HEK293 (cell line): ENCODE measurements around the gene PDPK1.

Experiments
- BCL11A ChIP-seq: fragments of 450-650 bp; formaldehyde crosslinking; IDR thresholded peaks from 2 replicates; pipeline ENCODE4 v1.5.1; 2016; ENCODE audit warnings: low read depth, missing biosample characterization, missing genetic modification characterization
- KLF16 ChIP-seq: fragments of 450-650 bp; formaldehyde crosslinking; IDR thresholded peaks from 2 replicates; pipeline ENCODE4 v1.5.1; 2017; ENCODE audit warnings: missing biosample characterization, missing genetic modification characterization
- KLF8 ChIP-seq: fragments of 450-650 bp; formaldehyde crosslinking; IDR thresholded peaks from 2 replicates; pipeline ENCODE4 v1.5.1; 2016; ENCODE audit warnings: missing biosample characterization, missing genetic modification characterization
- MEIS1 ChIP-seq: sonication (generic); formaldehyde crosslinking; IDR thresholded peaks from 2 replicates; pipeline ENCODE4 v1.8.1; 2022; ENCODE audit warnings: missing genetic modification reagents, mild to moderate bottlenecking, borderline replicate concordance
- SALL2 ChIP-seq: fragments of 450-650 bp; formaldehyde crosslinking; IDR thresholded peaks from 2 replicates; pipeline ENCODE4 v1.5.0; 2017; ENCODE audit warnings: missing biosample characterization, mild to moderate bottlenecking, missing genetic modification characterization, borderline replicate concordance
- ZFP3 ChIP-seq: fragments of 450-650 bp; formaldehyde crosslinking; IDR thresholded peaks from 2 replicates; pipeline ENCODE4 v1.5.1; 2016; ENCODE audit warnings: low read depth, missing biosample characterization, missing genetic modification characterization
- ZFP69B ChIP-seq: fragments of 450-650 bp; formaldehyde crosslinking; IDR thresholded peaks from 2 replicates; pipeline ENCODE4 v1.5.1; 2016; ENCODE audit warnings: missing biosample characterization, missing genetic modification characterization
- ZNF24 ChIP-seq: fragments of 450-650 bp; formaldehyde crosslinking; IDR thresholded peaks from 2 replicates; pipeline ENCODE4 v1.5.1; 2016; ENCODE audit warnings: missing biosample characterization, missing genetic modification characterization
- ZNF248 ChIP-seq: fragments of 450-650 bp; formaldehyde crosslinking; IDR thresholded peaks from 2 replicates; pipeline ENCODE4 v1.5.1; 2017; ENCODE audit warnings: missing biosample characterization, missing genetic modification characterization
- ZNF394 ChIP-seq: fragments of 450-650 bp; formaldehyde crosslinking; IDR thresholded peaks from 2 replicates; pipeline ENCODE4 v1.5.1; 2016; ENCODE audit warnings: missing biosample characterization, missing genetic modification characterization, mild to moderate bottlenecking, moderate library complexity, borderline replicate concordance
- ZNF426 ChIP-seq: fragments of 450-650 bp; formaldehyde crosslinking; IDR thresholded peaks from 2 replicates; pipeline ENCODE4 v1.5.1; 2017; ENCODE audit warnings: missing biosample characterization, missing genetic modification characterization, mild to moderate bottlenecking, inconsistent platforms, moderate library complexity
- ZNF501 ChIP-seq: fragments of 450-650 bp; formaldehyde crosslinking; IDR thresholded peaks from 2 replicates; pipeline ENCODE4 v1.5.1; 2016; ENCODE audit warnings: missing biosample characterization, missing genetic modification characterization
- ZNF521 ChIP-seq: fragments of 450-650 bp; formaldehyde crosslinking; IDR thresholded peaks from 2 replicates; pipeline ENCODE4 v1.5.1; 2017; ENCODE audit warnings: missing biosample characterization, mild to moderate bottlenecking, missing genetic modification characterization
- ZNF623 ChIP-seq: fragments of 450-650 bp; formaldehyde crosslinking; IDR thresholded peaks from 2 replicates; pipeline ENCODE4 v1.5.1; 2016; ENCODE audit warnings: missing biosample characterization, missing genetic modification characterization
- ZNF830 ChIP-seq: fragments of 450-650 bp; IDR thresholded peaks from 2 replicates; pipeline ENCODE4 v1.5.0; 2018; ENCODE audit warnings: missing biosample characterization, missing genetic modification characterization, low read depth, mild to moderate bottlenecking, moderate library complexity
- TF ChIP-seq, protein P1 (sequence below): fragments of 450-650 bp; formaldehyde crosslinking; IDR thresholded peaks from 2 replicates; pipeline ENCODE4 v1.5.1; 2016; ENCODE audit warnings: missing biosample characterization, missing genetic modification characterization
- TF ChIP-seq, protein P2 (sequence below): fragments of 450-650 bp; formaldehyde crosslinking; IDR thresholded peaks from 2 replicates; pipeline ENCODE4 v1.5.1; 2016; ENCODE audit warnings: missing biosample characterization, missing genetic modification characterization, borderline replicate concordance
- TF ChIP-seq, protein P3 (sequence below): fragments of 450-650 bp; formaldehyde crosslinking; conservative IDR thresholded peaks from 2 replicates; pipeline ENCODE4 v1.5.1; 2016; ENCODE audit warnings: low read depth, missing biosample characterization, missing genetic modification characterization
- TF ChIP-seq, protein P4 (sequence below): fragments of 450-650 bp; formaldehyde crosslinking; IDR thresholded peaks from 2 replicates; pipeline ENCODE4 v1.5.1; 2016; ENCODE audit warnings: missing biosample characterization, missing genetic modification characterization
- TF ChIP-seq, protein P5 (sequence below): fragments of 450-650 bp; formaldehyde crosslinking; IDR thresholded peaks from 2 replicates; pipeline ENCODE4 v1.5.1; 2016; ENCODE audit warnings: missing biosample characterization, missing genetic modification characterization
- TF ChIP-seq, protein P6 (sequence below): fragments of 450-650 bp; formaldehyde crosslinking; IDR thresholded peaks from 2 replicates; pipeline ENCODE4 v1.5.1; 2016; ENCODE audit warnings: missing biosample characterization, missing genetic modification characterization

The PDPK1 gene

DNA sequence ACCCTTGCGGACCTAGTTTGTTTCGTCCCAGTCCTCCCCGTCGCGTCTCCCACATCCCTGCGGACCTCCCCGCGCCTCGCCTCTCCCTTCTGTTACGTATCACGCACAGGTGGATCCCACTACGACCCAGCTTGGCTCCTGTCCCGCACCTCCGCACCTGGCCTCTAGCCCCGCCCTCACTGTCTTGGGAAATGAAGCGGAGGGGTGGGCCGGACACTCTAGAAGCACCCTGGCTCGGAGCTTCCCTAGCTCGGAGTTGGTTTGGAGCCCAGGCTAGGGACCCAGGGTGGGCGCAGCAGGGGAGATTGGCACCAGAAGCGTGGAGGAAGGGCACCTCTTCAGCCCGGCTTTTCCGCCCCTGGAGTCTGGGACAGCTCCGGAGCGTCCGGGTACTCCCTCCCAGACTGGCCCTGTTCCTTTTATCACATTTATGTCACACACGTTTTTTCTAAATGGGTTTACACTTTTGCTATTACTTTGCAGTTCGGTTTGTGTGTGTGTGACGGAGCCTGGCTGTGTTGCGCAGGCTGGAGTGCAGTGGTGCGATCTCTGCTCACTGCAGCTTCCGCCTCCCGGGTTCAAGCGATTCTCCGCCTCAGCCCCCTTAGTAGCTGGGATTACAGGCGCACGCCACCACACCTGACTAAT is 5.2 kb upstream of the PDPK1 start (continued):
- TF ChIP-seq, protein P1, sequence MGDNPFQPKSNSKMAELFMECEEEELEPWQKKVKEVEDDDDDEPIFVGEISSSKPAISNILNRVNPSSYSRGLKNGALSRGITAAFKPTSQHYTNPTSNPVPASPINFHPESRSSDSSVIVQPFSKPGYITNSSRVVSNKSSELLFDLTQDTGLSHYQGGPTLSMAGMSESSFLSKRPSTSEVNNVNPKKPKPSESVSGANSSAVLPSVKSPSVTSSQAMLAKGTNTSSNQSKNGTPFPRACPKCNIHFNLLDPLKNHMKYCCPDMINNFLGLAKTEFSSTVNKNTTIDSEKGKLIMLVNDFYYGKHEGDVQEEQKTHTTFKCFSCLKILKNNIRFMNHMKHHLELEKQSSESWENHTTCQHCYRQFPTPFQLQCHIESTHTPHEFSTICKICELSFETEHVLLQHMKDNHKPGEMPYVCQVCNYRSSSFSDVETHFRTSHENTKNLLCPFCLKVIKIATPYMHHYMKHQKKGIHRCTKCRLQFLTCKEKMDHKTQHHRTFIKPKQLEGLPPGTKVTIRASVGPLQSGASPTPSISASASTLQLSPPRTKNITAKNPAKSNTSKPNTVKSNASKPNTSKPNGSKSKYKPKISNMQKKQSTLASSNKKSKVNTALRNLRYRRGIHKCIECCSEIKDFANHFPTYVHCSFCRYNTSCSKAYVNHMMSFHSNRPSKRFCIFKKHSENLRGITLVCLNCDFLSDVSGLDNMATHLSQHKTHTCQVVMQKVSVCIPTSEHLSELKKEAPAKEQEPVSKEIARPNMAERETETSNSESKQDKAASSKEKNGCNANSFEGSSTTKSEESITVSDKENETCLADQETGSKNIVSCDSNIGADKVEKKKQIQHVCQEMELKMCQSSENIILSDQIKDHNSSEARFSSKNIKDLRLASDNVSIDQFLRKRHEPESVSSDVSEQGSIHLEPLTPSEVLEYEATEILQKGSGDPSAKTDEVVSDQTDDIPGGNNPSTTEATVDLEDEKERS = no peak
- TF ChIP-seq ZNF24 (0 out of 2 replicates have a peak, but pooled peaks have one; percentile 16), ZFP3 (tag by site-specific recombination) (no peak; the same call in 1 of the 2 replicates), ZNF501 (tag by site-specific recombination) (0 out of 2 replicates have a peak, but pooled peaks have one; percentile 15), ZNF248 (tag by site-specific recombination) (no peak), ZNF426 (tag by site-specific recombination) (no peak), ZNF521 (no peak), SALL2 (no peak), MEIS1 (no peak), ZNF394 (tag by site-specific recombination) (peak; percentile 40; the same call in 1 of the 2 replicates), BCL11A (tag by site-specific recombination) (no peak), ZFP69B (tag by site-specific recombination) (0 out of 2 replicates have a peak, but pooled peaks have one; percentile 48), ZNF623 (tag by site-specific recombination) (no peak), KLF8 (peak; percentile 71; the same call in 1 of the 2 replicates), ZNF830 (tag by site-specific recombination) (no peak), KLF16 (tag by site-specific recombination) (no peak)
- TF ChIP-seq, protein P2, sequence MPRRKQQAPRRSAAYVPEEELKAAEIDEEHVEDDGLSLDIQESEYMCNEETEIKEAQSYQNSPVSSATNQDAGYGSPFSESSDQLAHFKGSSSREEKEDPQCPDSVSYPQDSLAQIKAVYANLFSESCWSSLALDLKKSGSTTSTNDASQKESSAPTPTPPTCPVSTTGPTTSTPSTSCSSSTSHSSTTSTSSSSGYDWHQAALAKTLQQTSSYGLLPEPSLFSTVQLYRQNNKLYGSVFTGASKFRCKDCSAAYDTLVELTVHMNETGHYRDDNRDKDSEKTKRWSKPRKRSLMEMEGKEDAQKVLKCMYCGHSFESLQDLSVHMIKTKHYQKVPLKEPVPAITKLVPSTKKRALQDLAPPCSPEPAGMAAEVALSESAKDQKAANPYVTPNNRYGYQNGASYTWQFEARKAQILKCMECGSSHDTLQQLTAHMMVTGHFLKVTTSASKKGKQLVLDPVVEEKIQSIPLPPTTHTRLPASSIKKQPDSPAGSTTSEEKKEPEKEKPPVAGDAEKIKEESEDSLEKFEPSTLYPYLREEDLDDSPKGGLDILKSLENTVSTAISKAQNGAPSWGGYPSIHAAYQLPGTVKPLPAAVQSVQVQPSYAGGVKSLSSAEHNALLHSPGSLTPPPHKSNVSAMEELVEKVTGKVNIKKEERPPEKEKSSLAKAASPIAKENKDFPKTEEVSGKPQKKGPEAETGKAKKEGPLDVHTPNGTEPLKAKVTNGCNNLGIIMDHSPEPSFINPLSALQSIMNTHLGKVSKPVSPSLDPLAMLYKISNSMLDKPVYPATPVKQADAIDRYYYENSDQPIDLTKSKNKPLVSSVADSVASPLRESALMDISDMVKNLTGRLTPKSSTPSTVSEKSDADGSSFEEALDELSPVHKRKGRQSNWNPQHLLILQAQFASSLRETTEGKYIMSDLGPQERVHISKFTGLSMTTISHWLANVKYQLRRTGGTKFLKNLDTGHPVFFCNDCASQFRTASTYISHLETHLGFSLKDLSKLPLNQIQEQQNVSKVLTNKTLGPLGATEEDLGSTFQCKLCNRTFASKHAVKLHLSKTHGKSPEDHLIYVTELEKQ (tag by site-specific recombination) = no peak
- TF ChIP-seq, protein P3, sequence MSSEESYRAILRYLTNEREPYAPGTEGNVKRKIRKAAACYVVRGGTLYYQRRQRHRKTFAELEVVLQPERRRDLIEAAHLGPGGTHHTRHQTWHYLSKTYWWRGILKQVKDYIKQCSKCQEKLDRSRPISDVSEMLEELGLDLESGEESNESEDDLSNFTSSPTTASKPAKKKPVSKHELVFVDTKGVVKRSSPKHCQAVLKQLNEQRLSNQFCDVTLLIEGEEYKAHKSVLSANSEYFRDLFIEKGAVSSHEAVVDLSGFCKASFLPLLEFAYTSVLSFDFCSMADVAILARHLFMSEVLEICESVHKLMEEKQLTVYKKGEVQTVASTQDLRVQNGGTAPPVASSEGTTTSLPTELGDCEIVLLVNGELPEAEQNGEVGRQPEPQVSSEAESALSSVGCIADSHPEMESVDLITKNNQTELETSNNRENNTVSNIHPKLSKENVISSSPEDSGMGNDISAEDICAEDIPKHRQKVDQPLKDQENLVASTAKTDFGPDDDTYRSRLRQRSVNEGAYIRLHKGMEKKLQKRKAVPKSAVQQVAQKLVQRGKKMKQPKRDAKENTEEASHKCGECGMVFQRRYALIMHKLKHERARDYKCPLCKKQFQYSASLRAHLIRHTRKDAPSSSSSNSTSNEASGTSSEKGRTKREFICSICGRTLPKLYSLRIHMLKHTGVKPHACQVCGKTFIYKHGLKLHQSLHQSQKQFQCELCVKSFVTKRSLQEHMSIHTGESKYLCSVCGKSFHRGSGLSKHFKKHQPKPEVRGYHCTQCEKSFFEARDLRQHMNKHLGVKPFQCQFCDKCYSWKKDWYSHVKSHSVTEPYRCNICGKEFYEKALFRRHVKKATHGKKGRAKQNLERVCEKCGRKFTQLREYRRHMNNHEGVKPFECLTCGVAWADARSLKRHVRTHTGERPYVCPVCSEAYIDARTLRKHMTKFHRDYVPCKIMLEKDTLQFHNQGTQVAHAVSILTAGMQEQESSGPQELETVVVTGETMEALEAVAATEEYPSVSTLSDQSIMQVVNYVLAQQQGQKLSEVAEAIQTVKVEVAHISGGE (tag by site-specific recombination) = peak; percentile 70
- TF ChIP-seq, protein P4, sequence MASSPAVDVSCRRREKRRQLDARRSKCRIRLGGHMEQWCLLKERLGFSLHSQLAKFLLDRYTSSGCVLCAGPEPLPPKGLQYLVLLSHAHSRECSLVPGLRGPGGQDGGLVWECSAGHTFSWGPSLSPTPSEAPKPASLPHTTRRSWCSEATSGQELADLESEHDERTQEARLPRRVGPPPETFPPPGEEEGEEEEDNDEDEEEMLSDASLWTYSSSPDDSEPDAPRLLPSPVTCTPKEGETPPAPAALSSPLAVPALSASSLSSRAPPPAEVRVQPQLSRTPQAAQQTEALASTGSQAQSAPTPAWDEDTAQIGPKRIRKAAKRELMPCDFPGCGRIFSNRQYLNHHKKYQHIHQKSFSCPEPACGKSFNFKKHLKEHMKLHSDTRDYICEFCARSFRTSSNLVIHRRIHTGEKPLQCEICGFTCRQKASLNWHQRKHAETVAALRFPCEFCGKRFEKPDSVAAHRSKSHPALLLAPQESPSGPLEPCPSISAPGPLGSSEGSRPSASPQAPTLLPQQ (tag by site-specific recombination) = peak; percentile 48; the same call in 1 of the 2 replicates
- TF ChIP-seq, protein P5, sequence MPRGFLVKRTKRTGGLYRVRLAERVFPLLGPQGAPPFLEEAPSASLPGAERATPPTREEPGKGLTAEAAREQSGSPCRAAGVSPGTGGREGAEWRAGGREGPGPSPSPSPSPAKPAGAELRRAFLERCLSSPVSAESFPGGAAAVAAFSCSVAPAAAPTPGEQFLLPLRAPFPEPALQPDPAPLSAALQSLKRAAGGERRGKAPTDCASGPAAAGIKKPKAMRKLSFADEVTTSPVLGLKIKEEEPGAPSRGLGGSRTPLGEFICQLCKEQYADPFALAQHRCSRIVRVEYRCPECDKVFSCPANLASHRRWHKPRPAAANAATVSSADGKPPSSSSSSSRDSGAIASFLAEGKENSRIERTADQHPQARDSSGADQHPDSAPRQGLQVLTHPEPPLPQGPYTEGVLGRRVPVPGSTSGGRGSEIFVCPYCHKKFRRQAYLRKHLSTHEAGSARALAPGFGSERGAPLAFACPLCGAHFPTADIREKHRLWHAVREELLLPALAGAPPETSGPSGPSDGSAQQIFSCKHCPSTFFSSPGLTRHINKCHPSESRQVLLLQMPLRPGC (tag by site-specific recombination) = no peak
- TF ChIP-seq, protein P6, sequence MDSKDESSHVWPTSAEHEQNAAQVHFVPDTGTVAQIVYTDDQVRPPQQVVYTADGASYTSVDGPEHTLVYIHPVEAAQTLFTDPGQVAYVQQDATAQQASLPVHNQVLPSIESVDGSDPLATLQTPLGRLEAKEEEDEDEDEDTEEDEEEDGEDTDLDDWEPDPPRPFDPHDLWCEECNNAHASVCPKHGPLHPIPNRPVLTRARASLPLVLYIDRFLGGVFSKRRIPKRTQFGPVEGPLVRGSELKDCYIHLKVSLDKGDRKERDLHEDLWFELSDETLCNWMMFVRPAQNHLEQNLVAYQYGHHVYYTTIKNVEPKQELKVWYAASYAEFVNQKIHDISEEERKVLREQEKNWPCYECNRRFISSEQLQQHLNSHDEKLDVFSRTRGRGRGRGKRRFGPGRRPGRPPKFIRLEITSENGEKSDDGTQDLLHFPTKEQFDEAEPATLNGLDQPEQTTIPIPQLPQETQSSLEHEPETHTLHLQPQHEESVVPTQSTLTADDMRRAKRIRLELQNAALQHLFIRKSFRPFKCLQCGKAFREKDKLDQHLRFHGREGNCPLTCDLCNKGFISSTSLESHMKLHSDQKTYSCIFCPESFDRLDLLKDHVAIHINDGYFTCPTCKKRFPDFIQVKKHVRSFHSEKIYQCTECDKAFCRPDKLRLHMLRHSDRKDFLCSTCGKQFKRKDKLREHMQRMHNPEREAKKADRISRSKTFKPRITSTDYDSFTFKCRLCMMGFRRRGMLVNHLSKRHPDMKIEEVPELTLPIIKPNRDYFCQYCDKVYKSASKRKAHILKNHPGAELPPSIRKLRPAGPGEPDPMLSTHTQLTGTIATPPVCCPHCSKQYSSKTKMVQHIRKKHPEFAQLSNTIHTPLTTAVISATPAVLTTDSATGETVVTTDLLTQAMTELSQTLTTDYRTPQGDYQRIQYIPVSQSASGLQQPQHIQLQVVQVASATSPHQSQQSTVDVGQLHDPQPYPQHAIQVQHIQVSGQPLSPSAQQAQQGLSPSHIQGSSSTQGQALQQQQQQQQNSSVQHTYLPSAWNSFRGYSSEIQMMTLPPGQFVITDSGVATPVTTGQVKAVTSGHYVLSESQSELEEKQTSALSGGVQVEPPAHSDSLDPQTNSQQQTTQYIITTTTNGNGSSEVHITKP (tag by site-specific recombination) = peak; percentile 33; the same call in 1 of the 2 replicates
